Subcutaneous adipose tissue (tissue), 4 donors: ENCODE data around the gene ZNF155. TPM values are rescaled to one million over a fixed set of nuclear protein-coding genes. Genes with fewer than 3 reads are reported as not detected.

ENCODE experiments used
- CTCF ChIP-seq: fragments of 450-650 bp; IDR thresholded peaks from one replicate; pipeline ENCODE4 v1.5.1; 2016; ENCODE audit warnings: low read depth, mild to moderate bottlenecking, control low read depth, antibody characterized with exemption, moderate library complexity
- total RNA-seq, 4 donors: library from RNA; depleted of rRNA; stranded (reverse); fragments of >200 nt; gene quantifications; one replicate each; pipeline ENCODE4 v1.1.0, GENCODE V29; 2016

Gene ZNF155
- total RNA-seq, 4 donors from 2014 or later, result 6.0 to 13.8 (median 9.1) TPM

GRCh38 chr19:43984687-43985000 lies 656 bp downstream of the ZNF155 start:
- no peak for TF ChIP-seq CTCF

GRCh38 chr19:43997631-43998290 lies 13.8 kb downstream of the ZNF155 start:
- TF ChIP-seq CTCF, result no peak

GRCh38 chr19:44002212-44002565 lies 18.2 kb downstream of the ZNF155 start:
- no peak for TF ChIP-seq CTCF

- TF ChIP-seq CTCF, result no peak
These were observed 18.8 kb downstream of the ZNF155 start, which contains the start of gene ZNF230 for GRCh38 chr19:44002566-44003460. Gene ZNF230, plus strand, starts transcription at chr19:44002957. Its CDS starts 4,122 bp downstream, at chr19:44007079.

GRCh38 chr19:44003461-44004009 lies 19.5 kb downstream of the ZNF155 start:
- no peak for TF ChIP-seq CTCF

GRCh38 chr19:44005973-44006372 lies 22.0 kb downstream of the ZNF155 start:
- TF ChIP-seq CTCF, result no peak

- no peak for TF ChIP-seq CTCF
These were observed 23.5 kb downstream of the ZNF155 start for GRCh38 chr19:44007473-44007872.
